ENCODE measurements around the gene PER1. TPM values are rescaled to one million over a fixed set of nuclear protein-coding genes. Genes with fewer than 3 reads are reported as not detected.

The PER1 gene
- total and polyA plus RNA-seq, 2 of the 13 experiments (the other 11 are each of a cell fraction or from before 2014, with no cell fraction given) = 2.6 to 3.6 TPM

GRCh38 chr17:8138672-8139371, 13.4 kb downstream of the PER1 start (continued):
- 0 out of 2 replicates have a peak, but pooled peaks have one; percentile 14 for TF ChIP-seq HNF1A (IDR thresholded peaks at IDR 0.05; ENCODE audit: low read depth)
- TF ChIP-seq HNF1A (CRISPR knock-in tag; IDR thresholded peaks at IDR 0.05; ENCODE audit: borderline replicate concordance) = peak; percentile 64; the same call in 1 of the 2 replicates
- TF ChIP-seq ZNF788 (CRISPR knock-in tag; IDR thresholded peaks at IDR 0.05; ENCODE audit: borderline replicate concordance) = peak; percentile 84; the same call in 1 of the 2 replicates
- peak; percentile 87 for TF ChIP-seq ZNF501 (CRISPR knock-in tag; IDR thresholded peaks at IDR 0.05)
- TF ChIP-seq GATA4 (IDR thresholded peaks at IDR 0.05; ENCODE audit: borderline replicate concordance, low read depth) = no peak
- TF ChIP-seq, protein P1, sequence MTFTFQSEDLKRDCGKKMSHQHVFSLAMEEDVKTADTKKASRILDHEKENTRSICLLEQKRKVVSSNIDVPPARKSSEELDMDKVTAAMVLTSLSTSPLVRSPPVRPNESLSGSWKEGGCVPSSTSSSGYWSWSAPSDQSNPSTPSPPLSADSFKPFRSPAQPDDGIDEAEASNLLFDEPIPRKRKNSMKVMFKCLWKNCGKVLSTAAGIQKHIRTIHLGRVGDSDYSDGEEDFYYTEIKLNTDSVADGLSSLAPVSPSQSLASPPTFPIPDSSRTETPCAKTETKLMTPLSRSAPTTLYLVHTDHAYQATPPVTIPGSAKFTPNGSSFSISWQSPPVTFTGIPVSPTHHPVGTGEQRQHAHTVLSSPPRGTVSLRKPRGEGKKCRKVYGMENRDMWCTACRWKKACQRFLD (CRISPR knock-in tag; IDR thresholded peaks at IDR 0.05; ENCODE audit: borderline replicate concordance) = peak; percentile 79
- TF ChIP-seq RCOR2 (CRISPR knock-in tag; IDR thresholded peaks at IDR 0.05) = no peak; the same call in 1 of the 2 replicates
- peak; percentile 88; the same call in 1 of the 2 replicates for TF ChIP-seq ERF (CRISPR knock-in tag; IDR thresholded peaks at IDR 0.05)
- TF ChIP-seq ZFY (CRISPR knock-in tag; IDR thresholded peaks at IDR 0.05) = no peak; the same call in 1 of the 2 replicates
- TF ChIP-seq ZNF781 (CRISPR knock-in tag; IDR thresholded peaks at IDR 0.05; ENCODE audit: borderline replicate concordance, not compliant biosample characterization) = peak; percentile 81
- TF ChIP-seq, protein P2, sequence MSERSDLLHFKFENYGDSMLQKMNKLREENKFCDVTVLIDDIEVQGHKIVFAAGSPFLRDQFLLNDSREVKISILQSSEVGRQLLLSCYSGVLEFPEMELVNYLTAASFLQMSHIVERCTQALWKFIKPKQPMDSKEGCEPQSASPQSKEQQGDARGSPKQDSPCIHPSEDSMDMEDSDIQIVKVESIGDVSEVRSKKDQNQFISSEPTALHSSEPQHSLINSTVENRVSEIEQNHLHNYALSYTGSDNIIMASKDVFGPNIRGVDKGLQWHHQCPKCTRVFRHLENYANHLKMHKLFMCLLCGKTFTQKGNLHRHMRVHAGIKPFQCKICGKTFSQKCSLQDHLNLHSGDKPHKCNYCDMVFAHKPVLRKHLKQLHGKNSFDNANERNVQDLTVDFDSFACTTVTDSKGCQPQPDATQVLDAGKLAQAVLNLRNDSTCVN (CRISPR knock-in tag; IDR thresholded peaks at IDR 0.05; ENCODE audit: borderline replicate concordance) = peak; percentile 93; the same call in 1 of the 2 replicates
- TF ChIP-seq, protein P3, sequence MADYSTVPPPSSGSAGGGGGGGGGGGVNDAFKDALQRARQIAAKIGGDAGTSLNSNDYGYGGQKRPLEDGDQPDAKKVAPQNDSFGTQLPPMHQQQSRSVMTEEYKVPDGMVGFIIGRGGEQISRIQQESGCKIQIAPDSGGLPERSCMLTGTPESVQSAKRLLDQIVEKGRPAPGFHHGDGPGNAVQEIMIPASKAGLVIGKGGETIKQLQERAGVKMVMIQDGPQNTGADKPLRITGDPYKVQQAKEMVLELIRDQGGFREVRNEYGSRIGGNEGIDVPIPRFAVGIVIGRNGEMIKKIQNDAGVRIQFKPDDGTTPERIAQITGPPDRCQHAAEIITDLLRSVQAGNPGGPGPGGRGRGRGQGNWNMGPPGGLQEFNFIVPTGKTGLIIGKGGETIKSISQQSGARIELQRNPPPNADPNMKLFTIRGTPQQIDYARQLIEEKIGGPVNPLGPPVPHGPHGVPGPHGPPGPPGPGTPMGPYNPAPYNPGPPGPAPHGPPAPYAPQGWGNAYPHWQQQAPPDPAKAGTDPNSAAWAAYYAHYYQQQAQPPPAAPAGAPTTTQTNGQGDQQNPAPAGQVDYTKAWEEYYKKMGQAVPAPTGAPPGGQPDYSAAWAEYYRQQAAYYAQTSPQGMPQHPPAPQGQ (CRISPR knock-in tag; IDR thresholded peaks at IDR 0.05; ENCODE audit: borderline replicate concordance) = no peak
- TF ChIP-seq ZBTB39 (CRISPR knock-in tag; IDR thresholded peaks at IDR 0.05) = no peak; the same call in 1 of the 2 replicates
- TF ChIP-seq ZNF652 (CRISPR knock-in tag; IDR thresholded peaks at IDR 0.05; ENCODE audit: borderline replicate concordance, low read depth) = no peak; the same call in 1 of the 2 replicates
- no peak for TF ChIP-seq ATF7 (IDR thresholded peaks at IDR 0.05)
- TF ChIP-seq ATF7 (CRISPR knock-in tag; IDR thresholded peaks at IDR 0.05) = 0 out of 2 replicates have a peak, but pooled peaks have one; percentile 17
- peak; percentile 41 for TF ChIP-seq ZNF367 (CRISPR knock-in tag; IDR thresholded peaks at IDR 0.05; ENCODE audit: borderline replicate concordance)
- peak; percentile 51; the same call in 1 of the 2 replicates for TF ChIP-seq ZMAT3 (CRISPR knock-in tag; conservative IDR thresholded peaks at IDR 0.05)

Measured in HepG2 (cell line).